B cell (primary cell): Measurements from ENCODE around the gene HES1. TPM values are rescaled to one million over a fixed set of nuclear protein-coding genes. Genes with fewer than 3 reads are reported as not detected.
"Not testable (repeated sequence)": the region's sequence is repeated elsewhere in the genome, so short reads cannot be mapped to it uniquely, and the experiment has no call there.

Experiments
- ATAC-seq: fragments of 200-7000 bp; cut with Tn5 transposase; one replicate; pipeline ENCODE4 v1.10.0; 2021; ENCODE audit warnings: low read depth, mild to moderate bottlenecking, moderate number of reproducible peaks, moderate library complexity
- CTCF ChIA-PET: fragments of 350-600 bp; sonication (Branson Sonifier 250); formaldehyde crosslinking; loops from one replicate; lab custom pipeline; 2021; ENCODE audit warnings: antibody characterized with exemption, inconsistent platforms; lab: Charles Lee
- POLR2A ChIA-PET: fragments of 350-600 bp; sonication (Branson Sonifier 250); formaldehyde crosslinking; loops from one replicate; lab custom pipeline; 2021; ENCODE audit warnings: antibody characterized with exemption; lab: Charles Lee
- DNase-seq: peaks from one replicate; pipeline ENCODE4 v3.0.0; 2013
- H2AFZ ChIP-seq: 2 replicates; pipeline ENCODE4 v1.6.1; 2012; ENCODE audit warnings: mild to moderate bottlenecking, low read depth, low read length; ENCODE audit not compliant: insufficient read depth, poor library complexity, severe bottlenecking
- H3K27ac ChIP-seq, 2 donors: 1 replicate in 1 of 2; 2 replicates in 1 of 2; pipeline ENCODE4 v1.5.1; 2012 to 2013; ENCODE audit warnings: low read length in 2 of 2, mild to moderate bottlenecking in 2 of 2, moderate library complexity in 1 of 2
- H3K27me3 ChIP-seq, 4 experiments: fragments of 200-600 bp in 1 of 4; sonication (generic) in 1 of 4; replicated peaks in 1 of 4; 1 replicate in 2 of 4; 2 replicates in 2 of 4; pipeline versions ENCODE4 v1.6.1 to v1.7.0; 2013 to 2016; ENCODE audit warnings: low read length in 3 of 4, mild to moderate bottlenecking in 2 of 4, mixed read lengths in 1 of 4, moderate library complexity in 1 of 4; ENCODE audit not compliant: insufficient read depth in 4 of 4, control insufficient read depth in 3 of 4; ENCODE audit errors: control extremely low read depth in 1 of 4
- H3K36me3 ChIP-seq, 2 experiments: replicated peaks in 1 of 2; 1 replicate in 1 of 2; 2 replicates in 1 of 2; pipeline versions ENCODE4 v1.6.1 to v1.7.1; 2013; ENCODE audit warnings: low read length in 1 of 2; ENCODE audit not compliant: insufficient read depth in 2 of 2, control insufficient read depth in 1 of 2; ENCODE audit errors: control extremely low read depth in 1 of 2, extremely low read depth in 1 of 2
- H3K4me1 ChIP-seq, 2 donors: fragments of 200-600 bp in 1 of 2; sonication (generic) in 1 of 2; 1 replicate in 1 of 2; 2 replicates in 1 of 2; pipeline versions ENCODE4 v1.5.1 to v1.6.1; 2013 to 2017; ENCODE audit warnings: low read length in 2 of 2; ENCODE audit not compliant: control insufficient read depth in 2 of 2, insufficient read depth in 2 of 2
- H3K4me2 ChIP-seq: replicated peaks from 2 replicates; pipeline ENCODE3; 2012; ENCODE audit warnings: mild to moderate bottlenecking, low read depth, low read length; ENCODE audit not compliant: poor library complexity, severe bottlenecking
- H3K4me3 ChIP-seq, 5 experiments: fragments of 200-600 bp in 1 of 5; sonication (generic) in 1 of 5; 1 replicate in 3 of 5; 2 replicates in 2 of 5; pipeline versions ENCODE4 v1.5.1 to v1.7.0; 2011 to 2016; ENCODE audit warnings: low read length in 4 of 5, mild to moderate bottlenecking in 4 of 5, low read depth in 2 of 5, control low read depth in 1 of 5, moderate library complexity in 1 of 5; ENCODE audit not compliant: insufficient read depth in 1 of 5; ENCODE audit errors: control extremely low read depth in 1 of 5, extremely low read depth in 1 of 5
- H3K79me2 ChIP-seq: fragments of 200-600 bp; sonication (generic); one replicate; pipeline ENCODE4 v1.6.0; 2016; ENCODE audit warnings: low read length; ENCODE audit not compliant: control insufficient read depth, insufficient read depth
- H3K9ac ChIP-seq: fragments of 200-600 bp; sonication (generic); 2 replicates; pipeline ENCODE4 v1.6.1; 2017; ENCODE audit warnings: mild to moderate bottlenecking, low read length, moderate library complexity
- H3K9me3 ChIP-seq, 3 donors: one replicate each; pipeline versions ENCODE4 v1.6.1 to v1.7.1; 2013; ENCODE audit warnings: low read length in 2 of 3; ENCODE audit not compliant: control insufficient read depth in 2 of 3, insufficient read depth in 1 of 3; ENCODE audit errors: control extremely low read depth in 1 of 3
- H4K20me1 ChIP-seq: 2 replicates; pipeline ENCODE4 v1.6.0; 2012; ENCODE audit warnings: mild to moderate bottlenecking, low read length; ENCODE audit not compliant: insufficient read depth, control insufficient read depth, poor library complexity, severe bottlenecking
- H3K27ac Mint-ChIP-seq: one replicate; pipeline ENCODE4 v1.8.0; 2021; ENCODE audit warnings: mixed read lengths
- H3K27me3 Mint-ChIP-seq: one replicate; pipeline ENCODE4 v1.8.0; 2021; ENCODE audit warnings: mixed read lengths
- H3K4me1 Mint-ChIP-seq: one replicate; pipeline ENCODE4 v1.8.0; 2021; ENCODE audit warnings: mixed read lengths
- H3K4me3 Mint-ChIP-seq: one replicate; pipeline ENCODE4 v1.8.0; 2021; ENCODE audit warnings: mixed read lengths
- H3K9me3 Mint-ChIP-seq: one replicate; pipeline ENCODE4 v1.8.0; 2022; ENCODE audit warnings: mixed read lengths; ENCODE audit not compliant: insufficient read depth
- EZH2 ChIP-seq: IDR thresholded peaks from 2 replicates; pipeline ENCODE4 v1.6.1; 2012; ENCODE audit warnings: borderline replicate concordance, low read depth, mild to moderate bottlenecking, moderate library complexity, low read length; ENCODE audit not compliant: insufficient read depth, poor library complexity, severe bottlenecking
- WGBS: methylation state at CpG from one replicate; pipeline ENCODE4 v1.1.5; 2013; ENCODE audit warnings: missing lambda C conversion rate; ENCODE audit not compliant: insufficient coverage; 5-methylcytosine and 5-hydroxymethylcytosine counted together
- intact Hi-C: fragments of 100-400 bp; cut with micrococcal nuclease; formaldehyde crosslinking; loops from one replicate; pipeline ENCODE4 v1.10.0; 2022
- polyA plus RNA-seq: library from polyadenylated mRNA; depleted of rRNA; stranded (reverse); fragments of >200 nt; gene quantifications from 2 replicates; pipeline ENCODE4 v1.2.3, GENCODE V29; 2012
- total RNA-seq, 2 donors: library from RNA; stranded (reverse); fragments of 120-200 nt in 1 of 2; gene quantifications; 1 replicate in 1 of 2; 2 replicates in 1 of 2; pipeline versions ENCODE4 v1.2.3 to v1.2.4, GENCODE V29; 2013 to 2022
- TF ChIP-seq, protein P1 (sequence below): fragments of 200-600 bp; IDR thresholded peaks from one replicate; pipeline ENCODE4 v1.8.0; 2022; ENCODE audit warnings: antibody characterized with exemption, mild to moderate bottlenecking

The HES1 gene
- total and polyA plus RNA-seq, 2 donors (not counting 1 experiment from before 2014, with no cell fraction given) = 2.4 to 60.3 TPM

DNA sequence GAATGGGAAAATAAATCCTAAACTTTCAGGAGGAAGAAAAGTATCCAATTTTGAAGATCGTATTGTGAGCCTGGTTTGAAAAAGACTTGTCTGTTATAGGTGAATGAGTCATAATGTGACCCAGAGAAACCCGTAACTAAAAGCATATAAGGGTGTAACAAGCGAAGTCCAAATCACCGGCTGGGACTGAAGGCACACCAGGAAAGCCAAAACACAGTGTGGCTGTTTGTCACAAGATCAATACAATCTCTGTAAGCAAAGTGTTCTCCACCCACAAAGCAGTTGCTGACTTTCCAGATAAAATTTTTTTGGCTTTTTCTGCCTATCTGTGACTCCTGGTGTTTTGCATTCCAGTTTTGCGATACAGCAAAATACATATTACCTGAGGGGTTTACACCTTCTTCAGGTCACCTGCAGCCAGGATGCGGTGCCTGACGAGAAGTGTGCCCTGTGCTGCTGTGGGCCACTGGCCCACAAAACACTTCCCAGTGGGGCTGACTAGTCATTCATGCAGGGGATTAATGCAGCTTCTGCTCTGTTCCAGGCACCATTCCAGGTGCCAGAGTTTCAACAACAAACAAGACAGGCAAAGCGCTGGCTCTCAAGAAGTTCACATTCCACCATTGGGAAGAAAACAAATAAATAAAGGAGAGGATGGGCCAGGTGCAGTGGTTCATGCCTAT is 14.4 kb downstream of the HES1 start:
- Histone ChIP-seq H3K9ac (no peak overlapping the region), H3K4me1 (no peaks in the 10 kb centered on the region), H2AFZ (no peak overlapping the region), H3K9me3 (peaks cover 0 to 9% (median 1%) of the 10 kb centered on the region in 3 donors), H3K4me3 (no peak overlapping the region), H3K4me2 (no peak overlapping the region), H3K79me2 (no peaks in the 10 kb centered on the region), H3K27me3 (peaks cover 0 to 27% (median 7%) of the 10 kb centered on the region in 4 experiments), H3K36me3 (no peaks in the 10 kb centered on the region), H4K20me1 (no peaks in the 10 kb centered on the region), H3K27ac (no peak overlapping the region)
- 93% methylated on average over 7 of the region's 8 CpGs for WGBS
- Mint-ChIP-seq H3K9me3 (no peaks in the 10 kb centered on the region), H3K27ac (no peak overlapping the region), H3K4me1 (no peaks in the 10 kb centered on the region), H3K4me3 (no peak overlapping the region), H3K27me3 (peaks cover 42% of the 10 kb centered on the region)
- ChIA-PET CTCF (no interaction called here), POLR2A (interaction anchor here (0.7 kb wide), 1 partner anchor 9 kb away, joined by 3 read pairs; no protein-coding TSS in a partner anchor)
- intact Hi-C loops = no loop called here
- ATAC-seq (no peak), DNase-seq (no peak)
- TF ChIP-seq EZH2 = no peak
- TF ChIP-seq, protein P1, sequence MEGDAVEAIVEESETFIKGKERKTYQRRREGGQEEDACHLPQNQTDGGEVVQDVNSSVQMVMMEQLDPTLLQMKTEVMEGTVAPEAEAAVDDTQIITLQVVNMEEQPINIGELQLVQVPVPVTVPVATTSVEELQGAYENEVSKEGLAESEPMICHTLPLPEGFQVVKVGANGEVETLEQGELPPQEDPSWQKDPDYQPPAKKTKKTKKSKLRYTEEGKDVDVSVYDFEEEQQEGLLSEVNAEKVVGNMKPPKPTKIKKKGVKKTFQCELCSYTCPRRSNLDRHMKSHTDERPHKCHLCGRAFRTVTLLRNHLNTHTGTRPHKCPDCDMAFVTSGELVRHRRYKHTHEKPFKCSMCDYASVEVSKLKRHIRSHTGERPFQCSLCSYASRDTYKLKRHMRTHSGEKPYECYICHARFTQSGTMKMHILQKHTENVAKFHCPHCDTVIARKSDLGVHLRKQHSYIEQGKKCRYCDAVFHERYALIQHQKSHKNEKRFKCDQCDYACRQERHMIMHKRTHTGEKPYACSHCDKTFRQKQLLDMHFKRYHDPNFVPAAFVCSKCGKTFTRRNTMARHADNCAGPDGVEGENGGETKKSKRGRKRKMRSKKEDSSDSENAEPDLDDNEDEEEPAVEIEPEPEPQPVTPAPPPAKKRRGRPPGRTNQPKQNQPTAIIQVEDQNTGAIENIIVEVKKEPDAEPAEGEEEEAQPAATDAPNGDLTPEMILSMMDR = no peak

- ATAC-seq, H3K36me3 ChIP-seq, H3K27ac Mint-ChIP-seq, H3K79me2 ChIP-seq, H3K27ac ChIP-seq, H3K4me1 ChIP-seq, H3K4me3 ChIP-seq, H3K9me3 ChIP-seq, H3K9me3 Mint-ChIP-seq, H3K4me3 Mint-ChIP-seq, H2AFZ ChIP-seq, H3K4me1 Mint-ChIP-seq, H4K20me1 ChIP-seq, H3K4me2 ChIP-seq, H3K9ac ChIP-seq, CTCF ChIA-PET, DNase-seq, intact Hi-C loops: not testable (repeated sequence)
- peaks cover 0 to 25% (median 7%) of the 10 kb centered on the region in 4 experiments for H3K27me3 ChIP-seq
- H3K27me3 Mint-ChIP-seq = peaks cover 44% of the 10 kb centered on the region
- POLR2A ChIA-PET = interaction anchor here (0.7 kb wide), 1 partner anchor 10 kb away, joined by 3 read pairs; no protein-coding TSS in a partner anchor
- no CpG with 5 or more reads among the region's 2 CpGs for WGBS
Measured at GRCh38 chr3:194150935-194151302, 15.0 kb downstream of the HES1 start.
